Anterior cingulate cortex (tissue), 58 donors: ENCODE measurements around the gene INKA1.
"Not testable (repeated sequence)": the region's sequence is repeated elsewhere in the genome, so short reads cannot be mapped to it uniquely, and the experiment has no call there.

Experiments
- DNase-seq, 58 donors: peaks; one replicate each; lab custom pipeline; 2025; lab: John Stamatoyannopoulos, UW

Gene INKA1

GRCh38 chr3:49802719-49803464, at the start of gene INKA1:
TSS of gene INKA1 (plus strand) at chr3:49803261. CDS start at chr3:49803393, 132 bp downstream.
- DNase-seq, result peak in 57 of 58 donors; percentile 29 to 92 (median 79)

GRCh38 chr3:49754536-49754935, 48.5 kb upstream of the INKA1 start:
- no peak for DNase-seq

GRCh38 chr3:49756036-49756435, 47.0 kb upstream of the INKA1 start:
- no peak for DNase-seq

GRCh38 chr3:49757197-49757596, 45.9 kb upstream of the INKA1 start:
- no peak for DNase-seq

- no peak for DNase-seq
These were observed 43.8 kb upstream of the INKA1 start for GRCh38 chr3:49759226-49759625.

GRCh38 chr3:49761661-49762060, 41.4 kb upstream of the INKA1 start:
- no peak for DNase-seq

GRCh38 chr3:49763981-49764380, 39.1 kb upstream of the INKA1 start:
- DNase-seq, result no peak

- DNase-seq, result no peak
These were observed 33.7 kb upstream of the INKA1 start for GRCh38 chr3:49769286-49769915.

GRCh38 chr3:49769926-49770325, 33.1 kb upstream of the INKA1 start:
- no peak for DNase-seq

- DNase-seq, result no peak
These were observed 31.6 kb upstream of the INKA1 start for GRCh38 chr3:49771340-49771938.

- no peak for DNase-seq
These were observed 30.4 kb upstream of the INKA1 start for GRCh38 chr3:49772703-49773102.

GRCh38 chr3:49775538-49775937, 27.5 kb upstream of the INKA1 start:
- DNase-seq, result peak in 39 of 58 donors; percentile 4 to 73 (median 34)

GRCh38 chr3:49776101-49776500, 27.0 kb upstream of the INKA1 start:
- DNase-seq, result not testable (repeated sequence)

GRCh38 chr3:49779358-49780079, 23.5 kb upstream of the INKA1 start:
- DNase-seq, result no peak

GRCh38 chr3:49780080-49780974, 22.7 kb upstream of the INKA1 start:
- DNase-seq, result peak in 2 of 58 donors; percentile 3 to 17

GRCh38 chr3:49780975-49781365, 22.1 kb upstream of the INKA1 start:
- not testable (repeated sequence) for DNase-seq

GRCh38 chr3:49781415-49782199, 21.5 kb upstream of the INKA1 start:
- no peak for DNase-seq

- not testable (repeated sequence) for DNase-seq
These were observed 20.8 kb upstream of the INKA1 start for GRCh38 chr3:49782277-49782676.
